Bronchial epithelial cell (primary cell): ENCODE results near the gene TGM3. TPM values are rescaled to one million over a fixed set of nuclear protein-coding genes. Genes with fewer than 3 reads are reported as not detected.

Source experiments
- DNase-seq: peaks from one replicate; pipeline ENCODE4 v3.0.0-alpha.2; 2010; ENCODE audit warnings: low read depth
- FAIRE-seq: peaks from 2 replicates; lab custom pipeline; 2011; peaks lifted over from hg19 to GRCh38; lab: Jason Lieb, UNC
- H3K27me3 ChIP-seq: 2 replicates; pipeline ENCODE4 v1.5.1; 2011; ENCODE audit warnings: low read length; ENCODE audit not compliant: control insufficient read depth, insufficient read depth
- H3K36me3 ChIP-seq: 2 replicates; pipeline ENCODE4 v1.5.1; 2011; ENCODE audit warnings: low read length; ENCODE audit not compliant: control insufficient read depth, insufficient read depth
- H3K4me3 ChIP-seq: 2 replicates; pipeline ENCODE4 v1.5.1; 2011; ENCODE audit warnings: mild to moderate bottlenecking, low read depth, low read length, control low read depth
- total RNA-seq: library from RNA; depleted of rRNA; stranded (reverse); fragments of >200 nt; gene quantifications from 2 replicates; pipeline ENCODE4 v1.2.1, GENCODE V29; 2014
- TF ChIP-seq, protein P1 (sequence below): IDR thresholded peaks from 2 replicates; pipeline ENCODE4 v1.5.1; 2011; ENCODE audit warnings: mild to moderate bottlenecking, moderate library complexity, low read length, control low read depth, inconsistent platforms; ENCODE audit not compliant: insufficient read depth, severe bottlenecking

The TGM3 gene
- total RNA-seq, 1 donor from 2014 or later = 11.8 TPM

GRCh38 chr20:2304180-2304579, 8.4 kb downstream of the TGM3 start:
- H3K4me3 ChIP-seq = no peak overlapping the region
- H3K36me3 ChIP-seq = no peaks in the 10 kb centered on the region
- TF ChIP-seq, protein P1, sequence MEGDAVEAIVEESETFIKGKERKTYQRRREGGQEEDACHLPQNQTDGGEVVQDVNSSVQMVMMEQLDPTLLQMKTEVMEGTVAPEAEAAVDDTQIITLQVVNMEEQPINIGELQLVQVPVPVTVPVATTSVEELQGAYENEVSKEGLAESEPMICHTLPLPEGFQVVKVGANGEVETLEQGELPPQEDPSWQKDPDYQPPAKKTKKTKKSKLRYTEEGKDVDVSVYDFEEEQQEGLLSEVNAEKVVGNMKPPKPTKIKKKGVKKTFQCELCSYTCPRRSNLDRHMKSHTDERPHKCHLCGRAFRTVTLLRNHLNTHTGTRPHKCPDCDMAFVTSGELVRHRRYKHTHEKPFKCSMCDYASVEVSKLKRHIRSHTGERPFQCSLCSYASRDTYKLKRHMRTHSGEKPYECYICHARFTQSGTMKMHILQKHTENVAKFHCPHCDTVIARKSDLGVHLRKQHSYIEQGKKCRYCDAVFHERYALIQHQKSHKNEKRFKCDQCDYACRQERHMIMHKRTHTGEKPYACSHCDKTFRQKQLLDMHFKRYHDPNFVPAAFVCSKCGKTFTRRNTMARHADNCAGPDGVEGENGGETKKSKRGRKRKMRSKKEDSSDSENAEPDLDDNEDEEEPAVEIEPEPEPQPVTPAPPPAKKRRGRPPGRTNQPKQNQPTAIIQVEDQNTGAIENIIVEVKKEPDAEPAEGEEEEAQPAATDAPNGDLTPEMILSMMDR = no peak
- DNase-seq (no peak), FAIRE-seq (no peak)
- peaks cover 7% of the 10 kb centered on the region for H3K27me3 ChIP-seq

- no peak for DNase-seq
- no peak overlapping the region for H3K4me3 ChIP-seq
- TF ChIP-seq, protein P1 = no peak
- no peak for FAIRE-seq
- H3K27me3 ChIP-seq = peaks cover 7% of the 10 kb centered on the region
- H3K36me3 ChIP-seq = no peaks in the 10 kb centered on the region
These were observed 9.2 kb downstream of the TGM3 start for GRCh38 chr20:2305029-2305428.

GRCh38 chr20:2305479-2305878, 9.7 kb downstream of the TGM3 start:
- TF ChIP-seq, protein P1 = no peak
- Histone ChIP-seq H3K4me3 (no peak overlapping the region), H3K27me3 (peaks cover 7% of the 10 kb centered on the region), H3K36me3 (no peaks in the 10 kb centered on the region)
- DNase-seq (no peak), FAIRE-seq (no peak)

GRCh38 chr20:2305946-2306345, 10.1 kb downstream of the TGM3 start:
- H3K36me3 ChIP-seq = no peaks in the 10 kb centered on the region
- H3K4me3 ChIP-seq = no peak overlapping the region
- DNase-seq = no peak
- no peak for FAIRE-seq
- peaks cover 6% of the 10 kb centered on the region for H3K27me3 ChIP-seq
- TF ChIP-seq, protein P1 = no peak

DNA sequence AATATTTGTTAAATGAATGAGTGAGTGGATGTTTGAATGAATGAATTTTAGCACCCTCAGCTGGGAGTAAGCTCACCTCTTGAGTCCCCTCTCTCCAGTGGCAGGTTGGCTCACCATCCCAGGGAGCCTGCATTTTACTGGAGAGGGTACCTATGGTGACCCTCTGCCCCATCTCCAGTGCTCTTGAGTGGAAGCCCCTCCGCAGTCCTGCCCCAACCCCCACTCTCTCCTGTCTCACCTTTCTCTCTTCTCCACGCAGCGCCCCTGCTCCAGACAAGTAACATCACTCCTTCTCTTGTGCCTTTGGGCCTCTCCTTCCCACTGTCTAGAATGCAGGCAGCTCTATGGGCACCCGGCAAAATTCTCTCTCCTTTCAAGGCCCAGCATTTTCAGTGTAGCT, 11.3 kb downstream of the TGM3 start:
- Histone ChIP-seq H3K36me3 (no peaks in the 10 kb centered on the region), H3K27me3 (peaks cover 4% of the 10 kb centered on the region), H3K4me3 (no peak overlapping the region)
- TF ChIP-seq, protein P1 = no peak
- DNase-seq (no peak), FAIRE-seq (no peak)

- FAIRE-seq = no peak
- no peaks in the 10 kb centered on the region for H3K27me3 ChIP-seq
- DNase-seq = no peak
- H3K4me3 ChIP-seq = no peak overlapping the region
- no peaks in the 10 kb centered on the region for H3K36me3 ChIP-seq
- TF ChIP-seq, protein P1 = no peak
These were observed 15.5 kb downstream of the TGM3 start for GRCh38 chr20:2311329-2311728.
